Loucy (cell line): ENCODE measurements around the gene DGUOK.

Experiments used
- CTCF ChIP-seq: fragments of 200-600 bp; sonication (generic); conservative IDR thresholded peaks from 2 replicates; pipeline ENCODE4 v1.5.1; 2014; ENCODE audit warnings: mild to moderate bottlenecking, antibody characterized with exemption, low read length
- EZH2phosphoT487 ChIP-seq: fragments of 200-600 bp; IDR thresholded peaks from 2 replicates; pipeline ENCODE4 v1.6.1; 2018; ENCODE audit warnings: antibody characterized with exemption, mild to moderate bottlenecking, moderate library complexity, borderline replicate concordance

- TF ChIP-seq CTCF (no peak), EZH2phosphoT487 (no peak)
These were observed 35.3 kb upstream of the DGUOK start for GRCh38 chr2:73891276-73891901.
